Spleen (tissue), 7 donors: ENCODE measurements around the gene LKAAEAR1.

ENCODE experiments used
- POLR2A ChIP-seq, 3 donors: fragments of 450-650 bp; IDR thresholded peaks; one replicate each; pipeline ENCODE4 v1.5.1; 2017; ENCODE audit warnings: antibody characterized with exemption in 3 of 3, mild to moderate bottlenecking in 1 of 3
- TF ChIP-seq, protein P1 (sequence below), 11 experiments: fragments of 200-600 bp in 7 of 11; fragments of 450-650 bp in 4 of 11; sonication (generic) in 4 of 11; IDR thresholded peaks in 8 of 11; conservative IDR thresholded peaks in 3 of 11; 1 replicate in 7 of 11; 2 replicates in 4 of 11; pipeline versions ENCODE4 v1.4.0 to v1.8.0; 2016 to 2021; ENCODE audit warnings: antibody characterized with exemption in 11 of 11, inconsistent platforms in 4 of 11, mild to moderate bottlenecking in 1 of 11
- donor health status: DM: no; HTN: no; CAD: no; lungs with moderate emphysema.
- donor health status: DM: no; HTN: no; CAD: no.
- donor health status: DM: no; HTN: no; CAD: no.

DNA sequence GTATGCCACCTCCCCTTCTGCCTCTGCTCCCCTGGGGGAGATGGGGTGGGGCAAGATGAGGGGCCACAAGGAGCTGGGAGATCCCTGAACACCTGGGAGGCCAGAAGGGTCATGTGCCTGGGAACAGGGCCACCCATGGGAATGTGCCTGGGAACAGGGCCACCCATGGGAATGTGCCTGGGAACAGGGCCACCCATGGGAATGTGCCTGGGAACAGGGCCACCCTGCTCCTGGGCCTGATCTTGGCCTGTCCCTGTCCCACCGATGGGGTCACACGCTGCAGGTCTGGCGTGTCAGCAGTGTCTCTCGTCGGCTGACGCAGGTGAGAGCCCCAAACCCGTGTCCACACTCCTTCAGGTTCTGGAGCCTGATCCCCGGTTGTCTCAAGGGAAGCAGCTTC is 9.2 kb downstream of the LKAAEAR1 start:
- no peak for TF ChIP-seq POLR2A (IDR thresholded peaks at IDR 0.05)
- TF ChIP-seq, protein P1, sequence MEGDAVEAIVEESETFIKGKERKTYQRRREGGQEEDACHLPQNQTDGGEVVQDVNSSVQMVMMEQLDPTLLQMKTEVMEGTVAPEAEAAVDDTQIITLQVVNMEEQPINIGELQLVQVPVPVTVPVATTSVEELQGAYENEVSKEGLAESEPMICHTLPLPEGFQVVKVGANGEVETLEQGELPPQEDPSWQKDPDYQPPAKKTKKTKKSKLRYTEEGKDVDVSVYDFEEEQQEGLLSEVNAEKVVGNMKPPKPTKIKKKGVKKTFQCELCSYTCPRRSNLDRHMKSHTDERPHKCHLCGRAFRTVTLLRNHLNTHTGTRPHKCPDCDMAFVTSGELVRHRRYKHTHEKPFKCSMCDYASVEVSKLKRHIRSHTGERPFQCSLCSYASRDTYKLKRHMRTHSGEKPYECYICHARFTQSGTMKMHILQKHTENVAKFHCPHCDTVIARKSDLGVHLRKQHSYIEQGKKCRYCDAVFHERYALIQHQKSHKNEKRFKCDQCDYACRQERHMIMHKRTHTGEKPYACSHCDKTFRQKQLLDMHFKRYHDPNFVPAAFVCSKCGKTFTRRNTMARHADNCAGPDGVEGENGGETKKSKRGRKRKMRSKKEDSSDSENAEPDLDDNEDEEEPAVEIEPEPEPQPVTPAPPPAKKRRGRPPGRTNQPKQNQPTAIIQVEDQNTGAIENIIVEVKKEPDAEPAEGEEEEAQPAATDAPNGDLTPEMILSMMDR (IDR thresholded peaks at IDR 0.05 in 8 of 11, conservative IDR thresholded peaks at IDR 0.05 in 3 of 11) = no peak
